Fibroblast of the aortic adventitia (primary cell): ENCODE measurements around the gene FAM168A. TPM values are rescaled to one million over a fixed set of nuclear protein-coding genes. Genes with fewer than 3 reads are reported as not detected.

Source experiments
- DNase-seq: peaks from one replicate; pipeline ENCODE4 v3.0.0-alpha.2; 2010; ENCODE audit warnings: low read depth
- H3K4me3 ChIP-seq: 2 replicates; pipeline ENCODE4 v1.5.1; 2011; ENCODE audit warnings: low read depth, mild to moderate bottlenecking, control low read depth, low read length, moderate library complexity
- total RNA-seq: library from RNA; depleted of rRNA; stranded (reverse); fragments of >200 nt; gene quantifications from 2 replicates; pipeline ENCODE4 v1.2.3, GENCODE V29; 2012; ENCODE audit warnings: low replicate concordance
- TF ChIP-seq, protein P1 (sequence below): IDR thresholded peaks from 2 replicates; pipeline ENCODE4 v1.5.1; 2011; ENCODE audit warnings: mild to moderate bottlenecking, low read length, control low read depth, inconsistent platforms; ENCODE audit not compliant: insufficient read depth

Gene FAM168A
- total RNA-seq, 1 donor = 40.0 TPM

DNA sequence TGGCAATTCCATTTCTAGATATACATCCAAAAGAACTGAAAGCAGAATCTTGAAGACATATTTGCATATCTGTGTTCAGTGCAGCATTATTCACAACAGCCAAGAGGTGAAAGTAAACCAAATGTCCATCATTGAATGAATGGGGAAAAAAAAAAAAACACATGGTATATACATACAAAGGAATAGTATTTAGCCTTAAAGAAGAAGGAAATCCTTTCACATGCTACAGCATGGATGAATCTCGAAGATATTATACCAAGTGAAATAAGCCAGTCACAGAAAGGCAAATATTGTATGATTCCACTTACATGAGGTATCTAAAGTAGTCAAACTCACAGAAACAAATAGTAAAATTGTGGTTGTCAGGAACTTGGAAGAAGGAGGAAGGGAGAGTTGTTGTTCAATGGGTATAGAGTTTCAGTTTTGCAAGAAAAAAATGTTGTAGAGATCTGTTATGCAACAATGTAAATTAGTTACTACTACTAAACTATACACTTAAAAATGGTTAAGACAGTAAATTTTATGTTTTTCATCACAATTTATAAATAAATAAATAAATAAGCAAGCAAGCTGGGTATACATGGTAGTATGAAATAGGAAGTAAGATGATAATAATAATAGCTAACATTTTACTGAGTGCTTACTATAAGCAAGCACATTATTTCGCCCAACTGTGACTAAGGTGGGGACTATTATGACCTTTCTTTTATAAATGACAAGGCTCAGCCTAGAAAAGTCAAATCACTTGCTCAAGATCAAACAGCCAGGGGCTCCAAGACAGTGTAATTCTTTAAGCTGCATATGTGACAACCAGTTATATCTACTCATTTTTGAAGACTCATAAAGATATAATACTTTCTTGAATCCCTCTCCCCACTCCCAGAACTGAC, 50.0 kb downstream of the FAM168A start:
- no peak overlapping the region for H3K4me3 ChIP-seq
- TF ChIP-seq, protein P1, sequence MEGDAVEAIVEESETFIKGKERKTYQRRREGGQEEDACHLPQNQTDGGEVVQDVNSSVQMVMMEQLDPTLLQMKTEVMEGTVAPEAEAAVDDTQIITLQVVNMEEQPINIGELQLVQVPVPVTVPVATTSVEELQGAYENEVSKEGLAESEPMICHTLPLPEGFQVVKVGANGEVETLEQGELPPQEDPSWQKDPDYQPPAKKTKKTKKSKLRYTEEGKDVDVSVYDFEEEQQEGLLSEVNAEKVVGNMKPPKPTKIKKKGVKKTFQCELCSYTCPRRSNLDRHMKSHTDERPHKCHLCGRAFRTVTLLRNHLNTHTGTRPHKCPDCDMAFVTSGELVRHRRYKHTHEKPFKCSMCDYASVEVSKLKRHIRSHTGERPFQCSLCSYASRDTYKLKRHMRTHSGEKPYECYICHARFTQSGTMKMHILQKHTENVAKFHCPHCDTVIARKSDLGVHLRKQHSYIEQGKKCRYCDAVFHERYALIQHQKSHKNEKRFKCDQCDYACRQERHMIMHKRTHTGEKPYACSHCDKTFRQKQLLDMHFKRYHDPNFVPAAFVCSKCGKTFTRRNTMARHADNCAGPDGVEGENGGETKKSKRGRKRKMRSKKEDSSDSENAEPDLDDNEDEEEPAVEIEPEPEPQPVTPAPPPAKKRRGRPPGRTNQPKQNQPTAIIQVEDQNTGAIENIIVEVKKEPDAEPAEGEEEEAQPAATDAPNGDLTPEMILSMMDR = no peak
- no peak for DNase-seq

DNA sequence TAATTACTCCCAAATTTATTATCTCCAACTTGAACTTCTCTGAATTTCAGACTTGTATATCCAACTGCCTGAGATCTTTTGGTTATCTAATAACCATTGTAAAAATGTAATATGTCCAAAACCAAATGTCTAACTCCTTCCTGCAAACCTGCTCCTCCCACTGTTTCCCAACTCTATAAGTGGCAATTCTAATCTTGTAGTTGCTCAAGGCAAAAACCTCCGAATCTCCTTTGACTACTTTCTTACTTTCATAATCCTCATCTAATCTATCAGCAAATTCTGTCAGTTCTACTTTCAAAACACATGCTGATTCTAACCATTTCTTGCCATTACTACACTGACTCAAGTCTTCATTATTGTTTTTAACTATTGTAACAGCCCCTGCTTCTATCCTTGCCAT, 55.7 kb downstream of the FAM168A start:
- peak; percentile 70 for DNase-seq
- no peak overlapping the region for H3K4me3 ChIP-seq
- TF ChIP-seq, protein P1 = no peak

DNA sequence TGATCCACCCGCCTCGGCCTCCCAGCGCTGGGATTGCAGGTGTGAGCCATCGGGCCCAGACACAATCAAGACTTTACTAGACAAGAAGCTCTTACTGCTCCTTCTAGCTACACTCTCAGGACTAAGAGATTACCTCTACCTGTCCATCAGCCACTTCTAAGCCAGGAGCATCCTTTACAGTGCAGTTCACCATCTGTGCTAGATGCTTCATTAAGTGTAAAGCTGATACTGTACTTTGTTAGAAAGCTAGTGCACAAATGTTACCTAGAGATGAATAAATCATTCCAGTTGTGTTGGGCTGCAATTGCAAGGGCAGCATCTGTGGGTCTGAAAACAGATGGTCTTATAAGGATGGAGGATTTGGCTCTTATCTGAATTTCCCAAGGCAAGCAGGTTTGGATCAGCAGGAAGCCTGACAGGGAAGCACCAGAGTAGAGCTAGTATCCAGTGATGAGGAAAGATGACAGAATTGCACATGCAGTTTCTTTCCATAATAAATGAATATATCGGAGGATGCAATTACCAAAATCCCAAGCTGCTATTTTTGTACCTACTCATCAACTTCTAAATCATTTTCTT, 58.3 kb downstream of the FAM168A start:
- TF ChIP-seq, protein P1 = no peak
- DNase-seq = no peak
- H3K4me3 ChIP-seq = no peak overlapping the region

DNA sequence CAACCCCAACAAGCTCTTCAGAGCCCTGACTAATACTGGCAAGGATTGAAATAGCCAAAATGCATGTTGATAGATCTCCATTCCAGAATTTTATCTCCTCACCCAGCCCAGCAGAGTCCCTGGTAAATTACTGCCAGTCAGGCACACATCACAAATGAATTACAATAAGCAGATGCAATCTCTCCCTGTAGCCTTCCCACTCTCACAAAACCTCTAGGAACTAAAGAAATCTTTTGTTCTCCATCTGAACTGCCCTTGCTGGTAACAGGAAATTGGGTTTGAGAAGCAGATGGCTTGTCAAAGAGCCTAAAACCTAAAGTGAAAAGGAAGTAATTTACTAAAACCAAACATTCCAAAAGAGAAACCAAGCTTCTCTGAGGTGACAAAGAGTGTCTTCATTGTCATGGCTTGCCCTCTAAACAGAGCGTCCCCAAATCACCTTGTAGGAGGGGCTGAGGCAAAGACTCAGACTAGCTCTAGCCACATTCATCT, 59.5 kb downstream of the FAM168A start:
- peak; percentile 62 for DNase-seq
- no peak overlapping the region for H3K4me3 ChIP-seq
- TF ChIP-seq, protein P1 = no peak

DNA sequence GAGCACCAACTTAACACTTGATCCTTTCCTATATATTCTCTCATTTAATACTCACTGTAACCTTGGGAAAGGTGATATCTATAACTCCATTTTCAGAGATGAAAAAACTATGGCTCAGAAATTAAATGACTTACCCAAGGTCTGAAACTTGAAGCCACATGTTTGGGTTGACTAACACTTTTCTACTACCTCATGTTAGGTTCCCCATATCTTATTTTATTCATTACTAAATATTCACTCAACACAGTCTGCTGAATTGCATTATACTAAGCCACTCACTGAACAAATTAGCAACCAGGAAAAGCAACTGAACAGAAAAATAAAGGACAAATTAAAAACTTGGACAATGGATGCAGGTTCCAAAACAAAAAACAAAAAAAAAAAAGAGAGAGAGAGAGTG, 59.9 kb downstream of the FAM168A start:
- no peak overlapping the region for H3K4me3 ChIP-seq
- TF ChIP-seq, protein P1 = no peak
- DNase-seq = no peak

DNA sequence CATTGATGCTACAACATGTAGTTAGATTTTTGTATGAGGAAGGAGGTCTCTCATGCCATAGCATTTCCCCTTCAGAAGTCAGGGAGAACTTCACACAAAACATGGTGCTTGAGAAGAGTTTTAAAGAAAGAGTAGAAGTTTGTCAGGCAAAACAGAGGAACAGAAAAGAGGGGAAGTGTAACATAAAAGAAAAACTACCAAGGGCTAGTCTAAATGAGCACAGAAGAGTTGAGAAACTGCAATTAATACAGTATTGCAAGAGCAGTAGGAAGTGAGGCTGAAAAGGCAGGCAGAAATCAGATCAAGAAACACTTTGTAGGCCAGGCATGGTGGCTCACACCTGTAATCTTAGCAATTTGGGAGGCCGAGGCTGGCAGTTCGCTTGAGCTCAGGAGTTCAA, 61.0 kb downstream of the FAM168A start:
- TF ChIP-seq, protein P1 = no peak
- no peak for DNase-seq

More for the DNA sequence above, 61.0 kb downstream of the FAM168A start:
- H3K4me3 ChIP-seq = no peak overlapping the region
